ENCODE measurements around the gene VRK2.

GRCh38 chr2:58032764-58033080, 13.9 kb upstream of the VRK2 start:
- TF ChIP-seq POLR2AphosphoS5 (IDR thresholded peaks at IDR 0.05; ENCODE audit: low read depth) (no peak), REST (IDR thresholded peaks at IDR 0.05; ENCODE audit: unreplicated experiment) (no peak), EZH2 (IDR thresholded peaks at IDR 0.05; ENCODE audit: low read depth, unreplicated experiment) (no peak), EZH2phosphoT487 (IDR thresholded peaks at IDR 0.05; ENCODE audit: unreplicated experiment) (no peak), JUNB (IDR thresholded peaks at IDR 0.05; ENCODE audit: unreplicated experiment) (no peak), ZNF331 (CRISPR knock-in tag; IDR thresholded peaks at IDR 0.05; ENCODE audit: low read depth) (no peak), ETS1 (IDR thresholded peaks at IDR 0.05) (no peak), ZNF114 (CRISPR knock-in tag; IDR thresholded peaks at IDR 0.05) (no peak), STAT1 (IDR thresholded peaks at IDR 0.05; ENCODE audit: unreplicated experiment) (no peak)
- TF ChIP-seq, protein P1, sequence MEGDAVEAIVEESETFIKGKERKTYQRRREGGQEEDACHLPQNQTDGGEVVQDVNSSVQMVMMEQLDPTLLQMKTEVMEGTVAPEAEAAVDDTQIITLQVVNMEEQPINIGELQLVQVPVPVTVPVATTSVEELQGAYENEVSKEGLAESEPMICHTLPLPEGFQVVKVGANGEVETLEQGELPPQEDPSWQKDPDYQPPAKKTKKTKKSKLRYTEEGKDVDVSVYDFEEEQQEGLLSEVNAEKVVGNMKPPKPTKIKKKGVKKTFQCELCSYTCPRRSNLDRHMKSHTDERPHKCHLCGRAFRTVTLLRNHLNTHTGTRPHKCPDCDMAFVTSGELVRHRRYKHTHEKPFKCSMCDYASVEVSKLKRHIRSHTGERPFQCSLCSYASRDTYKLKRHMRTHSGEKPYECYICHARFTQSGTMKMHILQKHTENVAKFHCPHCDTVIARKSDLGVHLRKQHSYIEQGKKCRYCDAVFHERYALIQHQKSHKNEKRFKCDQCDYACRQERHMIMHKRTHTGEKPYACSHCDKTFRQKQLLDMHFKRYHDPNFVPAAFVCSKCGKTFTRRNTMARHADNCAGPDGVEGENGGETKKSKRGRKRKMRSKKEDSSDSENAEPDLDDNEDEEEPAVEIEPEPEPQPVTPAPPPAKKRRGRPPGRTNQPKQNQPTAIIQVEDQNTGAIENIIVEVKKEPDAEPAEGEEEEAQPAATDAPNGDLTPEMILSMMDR (conservative IDR thresholded peaks at IDR 0.05; ENCODE audit: low read depth in 2 of 2): no peak

All from GM23338 (cell line).